Neutrophil (primary cell): ENCODE data around the gene RNH1.

Source experiments
- H3K27ac ChIP-seq: fragments of 200-600 bp; sonication (generic); 2 replicates; pipeline ENCODE4 v1.5.1; 2016; ENCODE audit warnings: mild to moderate bottlenecking, moderate library complexity
- H3K27me3 ChIP-seq: fragments of 200-600 bp; sonication (generic); 2 replicates; pipeline ENCODE4 v1.6.0; 2016; ENCODE audit warnings: mild to moderate bottlenecking
- H3K36me3 ChIP-seq: fragments of 200-600 bp; sonication (generic); 2 replicates; pipeline ENCODE4 v1.5.1; 2017
- H3K4me1 ChIP-seq, 2 experiments: fragments of 200-600 bp in 1 of 2; sonication (generic) in 1 of 2; 1 replicate in 1 of 2; 2 replicates in 1 of 2; pipeline versions ENCODE4 v1.5.1 to v1.6.1; 2013 to 2016; ENCODE audit warnings: low read depth in 1 of 2, low read length in 1 of 2, mild to moderate bottlenecking in 1 of 2, moderate library complexity in 1 of 2; ENCODE audit not compliant: control insufficient read depth in 1 of 2, insufficient read depth in 1 of 2
- H3K4me3 ChIP-seq, 2 experiments: fragments of 200-600 bp in 1 of 2; sonication (generic) in 1 of 2; 1 replicate in 1 of 2; 2 replicates in 1 of 2; pipeline ENCODE4 v1.5.1; 2013 to 2016; ENCODE audit warnings: low read depth in 1 of 2, low read length in 1 of 2, mild to moderate bottlenecking in 1 of 2, moderate library complexity in 1 of 2
- H3K9me3 ChIP-seq: fragments of 200-600 bp; sonication (generic); 2 replicates; pipeline ENCODE4 v1.5.1; 2016
- TF ChIP-seq, protein P1 (sequence below): fragments of 200-600 bp; sonication (generic); IDR thresholded peaks from 2 replicates; pipeline ENCODE4 v1.5.1; 2016; ENCODE audit warnings: antibody characterized with exemption

RNH1 gene

DNA sequence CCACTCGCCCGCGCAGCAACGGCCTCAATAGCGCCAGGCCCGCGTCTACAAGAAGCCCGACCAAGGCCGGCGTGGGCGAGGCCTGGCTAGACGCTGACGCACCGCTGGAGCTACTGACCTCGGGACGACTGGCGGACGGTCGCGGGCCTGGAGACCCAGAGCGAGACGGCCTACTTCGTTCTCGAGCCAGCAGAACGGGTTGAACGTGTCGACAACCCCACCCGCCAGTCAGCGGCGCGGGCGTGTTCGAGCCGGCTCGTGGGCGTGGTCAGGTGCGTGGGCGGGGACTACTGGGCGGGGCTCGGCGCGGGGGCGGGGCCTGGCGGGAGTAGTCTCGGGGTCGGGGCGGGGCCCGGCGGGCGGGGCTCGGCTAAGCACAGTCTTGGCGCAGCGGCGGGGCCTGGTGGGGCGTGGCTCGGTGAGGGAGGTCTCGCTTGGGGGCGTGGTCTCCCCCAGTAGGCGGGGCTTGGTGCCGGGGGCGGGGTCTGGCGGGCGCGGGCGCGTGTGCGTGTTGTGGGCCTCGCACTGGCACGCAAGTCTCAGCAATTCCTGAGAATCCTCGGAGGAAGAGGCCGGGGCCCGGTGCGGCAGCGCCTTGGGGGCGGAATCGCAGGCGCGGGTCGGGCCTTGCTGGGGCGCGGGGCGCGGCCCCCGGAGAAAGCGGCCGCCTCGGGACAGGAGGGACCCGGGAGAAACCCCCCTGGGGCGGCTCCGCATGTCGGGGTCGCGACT lies at the start of gene RNH1:
Gene RNH1, minus strand, starts transcription at position 248 of the 732 bp plus-strand sequence. CDS start 5,080 bp downstream, outside the sequence.
- Histone ChIP-seq H3K36me3 (no peaks in the 10 kb centered on the region), H3K4me3 (peak within 1 kb of the TSS; percentile 81 to 99), H3K4me1 (peaks cover 50 to 53% of the 10 kb centered on the region in 2 experiments), H3K9me3 (no peaks in the 10 kb centered on the region), H3K27me3 (no peaks in the 10 kb centered on the region), H3K27ac (peak within 1 kb of the TSS; percentile 98)
- TF ChIP-seq, protein P1, sequence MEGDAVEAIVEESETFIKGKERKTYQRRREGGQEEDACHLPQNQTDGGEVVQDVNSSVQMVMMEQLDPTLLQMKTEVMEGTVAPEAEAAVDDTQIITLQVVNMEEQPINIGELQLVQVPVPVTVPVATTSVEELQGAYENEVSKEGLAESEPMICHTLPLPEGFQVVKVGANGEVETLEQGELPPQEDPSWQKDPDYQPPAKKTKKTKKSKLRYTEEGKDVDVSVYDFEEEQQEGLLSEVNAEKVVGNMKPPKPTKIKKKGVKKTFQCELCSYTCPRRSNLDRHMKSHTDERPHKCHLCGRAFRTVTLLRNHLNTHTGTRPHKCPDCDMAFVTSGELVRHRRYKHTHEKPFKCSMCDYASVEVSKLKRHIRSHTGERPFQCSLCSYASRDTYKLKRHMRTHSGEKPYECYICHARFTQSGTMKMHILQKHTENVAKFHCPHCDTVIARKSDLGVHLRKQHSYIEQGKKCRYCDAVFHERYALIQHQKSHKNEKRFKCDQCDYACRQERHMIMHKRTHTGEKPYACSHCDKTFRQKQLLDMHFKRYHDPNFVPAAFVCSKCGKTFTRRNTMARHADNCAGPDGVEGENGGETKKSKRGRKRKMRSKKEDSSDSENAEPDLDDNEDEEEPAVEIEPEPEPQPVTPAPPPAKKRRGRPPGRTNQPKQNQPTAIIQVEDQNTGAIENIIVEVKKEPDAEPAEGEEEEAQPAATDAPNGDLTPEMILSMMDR = peak; percentile 34

DNA sequence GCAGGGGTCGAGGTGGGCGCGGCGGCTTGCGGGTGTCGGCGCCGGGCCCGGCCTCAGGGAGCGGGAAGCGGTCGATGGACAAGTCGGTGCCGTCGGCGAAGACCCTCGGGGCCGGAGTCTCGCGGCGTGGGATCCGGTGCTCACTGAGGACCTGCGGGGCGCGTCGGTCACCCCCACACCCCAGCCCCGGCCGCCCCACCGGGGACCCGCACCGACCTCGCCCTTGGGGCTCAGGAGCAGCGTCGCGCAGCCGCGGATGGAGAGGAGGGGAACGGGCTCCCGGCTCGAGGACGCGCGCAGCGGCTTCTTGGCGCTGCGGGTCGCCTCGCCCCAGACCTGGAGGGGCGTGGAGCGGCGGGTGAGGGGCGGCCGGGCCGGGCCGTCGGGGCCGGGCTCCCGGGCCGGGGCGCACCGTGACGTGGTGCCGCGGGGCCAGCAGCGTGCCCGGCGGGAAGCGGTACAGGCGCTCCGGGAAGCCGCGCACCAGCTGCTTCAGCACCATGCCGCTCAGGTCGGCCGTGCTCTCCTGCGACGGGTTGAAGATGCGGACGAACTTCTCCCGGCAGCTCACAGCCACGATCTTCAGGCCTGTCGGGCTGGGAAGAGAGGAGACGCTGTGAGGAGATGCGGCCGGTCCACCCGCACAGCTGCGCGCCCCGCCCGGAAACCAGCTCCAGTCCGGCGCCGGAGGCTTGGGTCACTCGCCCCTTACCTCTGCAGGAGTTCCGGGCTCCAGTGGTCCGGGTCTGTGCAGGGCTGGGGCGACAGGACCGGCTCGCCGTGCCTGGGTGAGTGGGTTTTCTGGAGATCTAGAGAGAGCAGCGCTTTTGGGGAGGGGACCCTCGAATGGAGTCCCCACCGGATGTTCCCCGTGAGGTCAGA lies 49.0 kb upstream of the RNH1 start:
- Histone ChIP-seq H3K36me3 (no peaks in the 10 kb centered on the region), H3K9me3 (no peaks in the 10 kb centered on the region), H3K27ac (no peak overlapping the region), H3K27me3 (peaks cover 81% of the 10 kb centered on the region), H3K4me1 (peaks cover 15 to 33% of the 10 kb centered on the region in 2 experiments), H3K4me3 (peak overlapping the region in 1 of 2 experiments; percentile 18)
- TF ChIP-seq, protein P1 = no peak

DNA sequence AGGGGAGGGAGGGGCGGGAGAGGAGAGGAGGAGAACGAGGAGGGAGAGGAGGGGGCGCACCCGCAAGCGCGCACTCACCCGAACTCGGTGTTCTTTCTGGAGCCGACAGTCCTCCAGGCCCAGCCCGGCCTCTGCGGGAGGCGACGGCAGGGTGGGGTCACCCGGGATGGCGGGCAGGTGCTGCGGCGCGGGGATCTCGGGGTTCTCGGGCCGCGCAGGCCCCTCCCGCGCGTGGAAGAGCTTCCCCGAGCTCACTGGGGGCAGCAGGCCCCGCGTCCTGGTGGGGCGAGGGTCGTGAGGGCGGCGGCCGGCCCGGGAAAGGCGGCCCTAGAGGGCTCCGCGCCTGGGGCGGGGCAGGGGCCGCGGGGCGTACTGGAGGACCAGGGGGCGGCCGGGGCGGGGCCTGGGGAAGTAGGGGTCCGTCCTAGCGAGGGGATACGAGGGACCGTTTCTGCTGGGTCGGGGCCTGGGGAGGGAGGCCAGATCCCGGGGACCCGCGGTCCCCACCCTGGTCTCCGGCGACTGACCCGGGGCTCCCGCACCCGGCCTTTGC lies 48.3 kb upstream of the RNH1 start:
- peaks cover 13 to 29% of the 10 kb centered on the region in 2 experiments for H3K4me1 ChIP-seq
- no peaks in the 10 kb centered on the region for H3K9me3 ChIP-seq
- peak overlapping the region; percentile 23 to 55 for H3K4me3 ChIP-seq
- no peaks in the 10 kb centered on the region for H3K36me3 ChIP-seq
- peaks cover 81% of the 10 kb centered on the region for H3K27me3 ChIP-seq
- TF ChIP-seq, protein P1 = no peak
- no peak overlapping the region for H3K27ac ChIP-seq

DNA sequence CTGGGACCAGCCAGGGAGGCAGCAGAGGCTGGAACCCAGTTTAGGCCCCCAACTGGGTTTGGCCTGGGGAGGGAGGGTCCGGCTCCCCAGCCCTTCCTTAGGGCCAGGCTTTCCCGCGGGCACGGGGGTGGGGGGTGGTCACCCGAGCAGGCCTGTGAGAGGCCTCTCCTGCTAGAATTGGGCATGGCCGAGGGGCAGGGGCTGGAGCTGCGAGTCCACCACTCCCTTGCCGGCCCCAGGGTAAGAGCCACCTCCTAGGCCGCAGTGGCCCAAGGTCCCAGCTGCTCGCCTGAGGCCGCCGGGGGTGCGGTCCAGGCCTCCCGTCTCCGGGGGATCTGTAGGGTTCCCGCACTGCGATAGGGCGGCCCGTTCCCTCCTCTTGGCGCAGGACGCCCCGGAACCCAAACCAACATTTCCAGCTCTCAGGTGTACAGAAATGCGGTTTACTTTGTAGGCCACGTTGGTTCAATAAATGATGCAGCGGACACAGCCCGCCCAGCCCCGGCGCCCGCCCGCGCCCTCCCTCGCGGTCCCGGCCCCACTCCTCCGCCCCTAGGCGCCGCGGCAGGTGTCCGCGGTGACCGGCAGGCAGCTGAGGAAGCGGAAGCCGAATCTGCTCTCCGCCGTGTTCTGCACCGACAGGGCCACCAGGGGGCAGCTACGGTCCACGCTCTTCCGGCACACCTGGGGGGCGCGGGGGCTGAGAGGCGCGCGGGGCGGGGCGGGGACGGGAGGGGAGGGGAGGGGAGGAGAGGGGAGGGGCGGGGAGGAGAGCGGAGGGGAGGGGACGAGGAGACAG lies 47.6 kb upstream of the RNH1 start:
- H3K36me3 ChIP-seq = no peaks in the 10 kb centered on the region
- no peak overlapping the region for H3K27ac ChIP-seq
- TF ChIP-seq, protein P1 = peak; percentile 91
- peaks cover 78% of the 10 kb centered on the region for H3K27me3 ChIP-seq
- H3K4me3 ChIP-seq = peak overlapping the region; percentile 17 to 55
- H3K4me1 ChIP-seq = peaks cover 7 to 23% of the 10 kb centered on the region in 2 experiments
- H3K9me3 ChIP-seq = no peaks in the 10 kb centered on the region

DNA sequence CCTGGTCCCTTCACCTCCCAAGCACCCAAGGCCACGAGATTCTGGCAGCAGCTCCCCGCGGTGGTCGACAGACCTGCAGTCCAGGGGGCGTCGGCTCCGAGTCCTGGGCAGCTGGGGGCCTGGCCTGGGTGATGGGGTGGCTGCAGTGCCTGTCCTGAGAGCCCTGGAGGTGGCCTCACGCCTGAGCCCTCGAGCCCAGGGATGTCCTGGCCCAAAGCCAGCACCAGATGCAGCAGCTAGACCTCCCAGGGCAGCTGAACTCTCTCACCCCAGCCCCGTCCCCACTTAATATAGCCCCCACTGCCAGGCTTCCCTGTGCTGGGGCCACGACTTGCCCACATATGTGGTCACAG lies 46.9 kb upstream of the RNH1 start:
- Histone ChIP-seq H3K4me1 (peaks cover 7 to 23% of the 10 kb centered on the region in 2 experiments), H3K4me3 (no peak overlapping the region), H3K27me3 (peaks cover 72% of the 10 kb centered on the region), H3K27ac (no peak overlapping the region), H3K9me3 (no peaks in the 10 kb centered on the region), H3K36me3 (no peaks in the 10 kb centered on the region)
- TF ChIP-seq, protein P1 = no peak
